Measurements from ENCODE around the gene FOCAD. TPM values are rescaled to one million over a fixed set of nuclear protein-coding genes. Genes with fewer than 3 reads are reported as not detected.

Gene FOCAD
- total RNA-seq, 1 experiment from 2014 or later, result 23.8 TPM

- Mint-ChIP-seq H3K4me1 (ENCODE audit: low read depth, unreplicated experiment) (peaks cover 9% of the 10 kb centered on the region), H3K4me3 (ENCODE audit: low read depth, unreplicated experiment) (peak overlapping the region; percentile 80), H3K27ac (ENCODE audit: unreplicated experiment) (no peak overlapping the region), H3K9me3 (ENCODE audit: low read depth, unreplicated experiment) (no peaks in the 10 kb centered on the region), H3K36me3 (ENCODE audit: insufficient read depth, unreplicated experiment) (peaks cover 23% of the 10 kb centered on the region), H3K27me3 (ENCODE audit: unreplicated experiment) (no peaks in the 10 kb centered on the region)
- DNase-seq, result no peak
- BruUV-seq (replicated peaks), result no TSS peak
- intact Hi-C loops (cut with micrococcal nuclease; ENCODE audit: unreplicated experiment), result loop anchor here (10.0 kb wide), 1 partner anchor 329 kb away; no protein-coding TSS in a partner anchor
- TF ChIP-seq CTCF (IDR thresholded peaks at IDR 0.05; ENCODE audit: unreplicated experiment), result no peak
- CTCF ChIA-PET, result interaction anchor here (0.9 kb wide), 1 partner anchor 59 kb away, joined by 3 read pairs; no protein-coding TSS in a partner anchor
Observed at GRCh38 chr9:20683351-20684034, 566 bp upstream of the FOCAD start.

GRCh38 chr9:20684875-20685696, 1.0 kb downstream of the FOCAD start:
- H3K4me3 Mint-ChIP-seq (ENCODE audit: low read depth, unreplicated experiment), result peak overlapping the region; percentile 80
- no peak for DNase-seq
- no peak for TF ChIP-seq CTCF (IDR thresholded peaks at IDR 0.05; ENCODE audit: unreplicated experiment)
- CTCF ChIA-PET, result no interaction called here
- intact Hi-C loops (cut with micrococcal nuclease; ENCODE audit: unreplicated experiment), result loop anchor here (10.0 kb wide), 1 partner anchor 330 kb away; no protein-coding TSS in a partner anchor
- H3K4me1 Mint-ChIP-seq (ENCODE audit: low read depth, unreplicated experiment), result no peaks in the 10 kb centered on the region
- no peaks in the 10 kb centered on the region for H3K27me3 Mint-ChIP-seq (ENCODE audit: unreplicated experiment)
- peak overlapping the region; percentile 79 for H3K27ac Mint-ChIP-seq (ENCODE audit: unreplicated experiment)
- peaks cover 23% of the 10 kb centered on the region for H3K36me3 Mint-ChIP-seq (ENCODE audit: insufficient read depth, unreplicated experiment)
- H3K9me3 Mint-ChIP-seq (ENCODE audit: low read depth, unreplicated experiment), result no peaks in the 10 kb centered on the region
- BruUV-seq (replicated peaks), result TSS peak; percentile 58

GRCh38 chr9:20685769-20686168, 1.7 kb downstream of the FOCAD start:
- CTCF ChIA-PET, result no interaction called here
- intact Hi-C loops (cut with micrococcal nuclease; ENCODE audit: unreplicated experiment), result loop anchor here (10.0 kb wide), 1 partner anchor 331 kb away; no protein-coding TSS in a partner anchor
- H3K4me1 Mint-ChIP-seq (ENCODE audit: low read depth, unreplicated experiment), result no peaks in the 10 kb centered on the region
- H3K27me3 Mint-ChIP-seq (ENCODE audit: unreplicated experiment), result no peaks in the 10 kb centered on the region
- TF ChIP-seq CTCF (IDR thresholded peaks at IDR 0.05; ENCODE audit: unreplicated experiment), result no peak
- H3K36me3 Mint-ChIP-seq (ENCODE audit: insufficient read depth, unreplicated experiment), result peaks cover 23% of the 10 kb centered on the region
- no peak overlapping the region for H3K4me3 Mint-ChIP-seq (ENCODE audit: low read depth, unreplicated experiment)
- H3K27ac Mint-ChIP-seq (ENCODE audit: unreplicated experiment), result no peak overlapping the region
- BruUV-seq (replicated peaks), result no TSS peak
- no peaks in the 10 kb centered on the region for H3K9me3 Mint-ChIP-seq (ENCODE audit: low read depth, unreplicated experiment)
- DNase-seq, result no peak

GRCh38 chr9:20689833-20690232, 5.8 kb downstream of the FOCAD start:
- peaks cover 6% of the 10 kb centered on the region for H3K36me3 Mint-ChIP-seq (ENCODE audit: insufficient read depth, unreplicated experiment)
- no peak for DNase-seq
- no peaks in the 10 kb centered on the region for H3K4me1 Mint-ChIP-seq (ENCODE audit: low read depth, unreplicated experiment)
- no peaks in the 10 kb centered on the region for H3K27me3 Mint-ChIP-seq (ENCODE audit: unreplicated experiment)
- H3K4me3 Mint-ChIP-seq (ENCODE audit: low read depth, unreplicated experiment), result no peak overlapping the region
- intact Hi-C loops (cut with micrococcal nuclease; ENCODE audit: unreplicated experiment), result loop anchor here (10.0 kb wide), 1 partner anchor 335 kb away; no protein-coding TSS in a partner anchor
- no TSS peak for BruUV-seq (replicated peaks)
- no peak for TF ChIP-seq CTCF (IDR thresholded peaks at IDR 0.05; ENCODE audit: unreplicated experiment)
- CTCF ChIA-PET, result no interaction called here
- H3K27ac Mint-ChIP-seq (ENCODE audit: unreplicated experiment), result no peak overlapping the region
- H3K9me3 Mint-ChIP-seq (ENCODE audit: low read depth, unreplicated experiment), result no peaks in the 10 kb centered on the region

Measured in Calu3 (cell line).